MM.1S (cell line): Measurements from ENCODE around the gene EXOC4.

Experiments
- DNase-seq: peaks from one replicate; pipeline ENCODE4 v3.0.0-alpha.2; 2015
- H2AFZ ChIP-seq: fragments of 300-600 bp; sonication (generic); 2 replicates; pipeline ENCODE4 v1.6.0; 2016; ENCODE audit warnings: antibody characterized with exemption, low read length
- H3F3A ChIP-seq: fragments of 300-600 bp; sonication (generic); 2 replicates; pipeline ENCODE4 v1.6.1; 2016; ENCODE audit warnings: mild to moderate bottlenecking, antibody characterized with exemption, low read length, moderate library complexity, mixed read lengths; ENCODE audit not compliant: insufficient read depth
- H3K27ac ChIP-seq: fragments of 300-600 bp; sonication (generic); 2 replicates; pipeline ENCODE4 v1.5.1; 2016; ENCODE audit warnings: mild to moderate bottlenecking, low read length
- H3K27me3 ChIP-seq: fragments of 300-600 bp; sonication (generic); replicated peaks from 2 replicates; pipeline ENCODE4 v1.6.0; 2016; ENCODE audit warnings: low read length; ENCODE audit not compliant: insufficient read depth
- H3K36me3 ChIP-seq: fragments of 300-600 bp; sonication (generic); replicated peaks from 2 replicates; pipeline ENCODE4 v1.6.1; 2016; ENCODE audit warnings: mild to moderate bottlenecking, low read length, mixed read lengths; ENCODE audit not compliant: insufficient read depth
- H3K4me1 ChIP-seq: fragments of 300-600 bp; sonication (generic); 2 replicates; pipeline ENCODE4 v1.6.1; 2016; ENCODE audit warnings: low read length, mixed read lengths
- H3K4me2 ChIP-seq: fragments of 300-600 bp; sonication (generic); 2 replicates; pipeline ENCODE4 v1.6.0; 2016; ENCODE audit warnings: low read depth, low read length
- H3K4me3 ChIP-seq: fragments of 300-600 bp; sonication (generic); 2 replicates; pipeline ENCODE4 v1.5.1; 2016; ENCODE audit warnings: low read length, mixed read lengths
- H3K79me2 ChIP-seq: fragments of 300-600 bp; sonication (generic); 2 replicates; pipeline ENCODE4 v1.6.1; 2016; ENCODE audit warnings: mixed run types, low read length, mixed read lengths
- H3K9ac ChIP-seq: fragments of 300-600 bp; sonication (generic); 2 replicates; pipeline ENCODE4 v1.6.1; 2016; ENCODE audit warnings: low read length, mixed read lengths
- H3K9me2 ChIP-seq: fragments of 300-600 bp; sonication (generic); replicated peaks from 2 replicates; pipeline ENCODE4 v1.6.1; 2016; ENCODE audit warnings: mild to moderate bottlenecking, low read length, mixed read lengths; ENCODE audit not compliant: insufficient read depth
- H3K9me3 ChIP-seq: fragments of 300-600 bp; sonication (generic); replicated peaks from 2 replicates; pipeline ENCODE4 v1.6.1; 2016; ENCODE audit warnings: mild to moderate bottlenecking, low read length, mixed read lengths; ENCODE audit not compliant: insufficient read depth
- H4K20me1 ChIP-seq: fragments of 300-600 bp; sonication (generic); 2 replicates; pipeline ENCODE4 v1.6.1; 2016; ENCODE audit warnings: mild to moderate bottlenecking, low read length, moderate library complexity, mixed read lengths; ENCODE audit not compliant: insufficient read depth
- CTCF ChIP-seq: fragments of 300-600 bp; sonication (generic); IDR thresholded peaks from 2 replicates; pipeline ENCODE4 v1.5.1; 2016; ENCODE audit warnings: antibody characterized with exemption, low read length, mixed read lengths
- EZH2 ChIP-seq: fragments of 300-600 bp; sonication (generic); optimal IDR thresholded peaks from 2 replicates; pipeline ENCODE3; 2017; ENCODE audit warnings: low read depth, mild to moderate bottlenecking, antibody characterized with exemption, low read length, mixed read lengths
- EZH2phosphoT487 ChIP-seq: fragments of 300-600 bp; sonication (generic); IDR thresholded peaks from 2 replicates; pipeline ENCODE4 v1.6.1; 2018; ENCODE audit warnings: antibody characterized with exemption, low read length

Gene EXOC4

GRCh38 chr7:133300088-133300487 lies 47.2 kb downstream of the EXOC4 start:
- Histone ChIP-seq H3K9me3 (no peaks in the 10 kb centered on the region), H3K36me3 (no peaks in the 10 kb centered on the region), H3K27ac (no peak overlapping the region), H3K4me1 (no peaks in the 10 kb centered on the region), H3K79me2 (peaks cover 17% of the 10 kb centered on the region; the same call in 1 of the 2 replicates), H4K20me1 (no peaks in the 10 kb centered on the region), H3K9me2 (no peaks in the 10 kb centered on the region), H3K27me3 (no peaks in the 10 kb centered on the region), H3K4me2 (no peak overlapping the region), H3F3A (no peaks in the 10 kb centered on the region), H3K4me3 (no peak overlapping the region), H3K9ac (no peak overlapping the region), H2AFZ (no peak overlapping the region)
- no peak for TF ChIP-seq EZH2
- TF ChIP-seq CTCF: no peak
- no peak for TF ChIP-seq EZH2phosphoT487
- no peak for DNase-seq

GRCh38 chr7:133300811-133301210 lies 47.9 kb downstream of the EXOC4 start:
- H3K27ac ChIP-seq: no peak overlapping the region
- no peak overlapping the region for H3K4me2 ChIP-seq
- H3K79me2 ChIP-seq: peaks cover 11% of the 10 kb centered on the region; the same call in 1 of the 2 replicates
- no peak overlapping the region for H3K9ac ChIP-seq
- H3K27me3 ChIP-seq: no peaks in the 10 kb centered on the region
- H3K36me3 ChIP-seq: no peaks in the 10 kb centered on the region
- H3F3A ChIP-seq: no peaks in the 10 kb centered on the region
- no peak for DNase-seq
- H3K9me2 ChIP-seq: no peaks in the 10 kb centered on the region
- H3K9me3 ChIP-seq: no peaks in the 10 kb centered on the region
- no peak for TF ChIP-seq EZH2phosphoT487
- no peak for TF ChIP-seq EZH2
- TF ChIP-seq CTCF: no peak
- no peaks in the 10 kb centered on the region for H4K20me1 ChIP-seq
- no peak overlapping the region for H2AFZ ChIP-seq
- no peak overlapping the region for H3K4me3 ChIP-seq
- no peaks in the 10 kb centered on the region for H3K4me1 ChIP-seq

GRCh38 chr7:133301444-133301843 lies 48.6 kb downstream of the EXOC4 start:
- Histone ChIP-seq H3K79me2 (peaks cover 8% of the 10 kb centered on the region; the same call in 1 of the 2 replicates), H3F3A (no peaks in the 10 kb centered on the region), H3K9me3 (no peaks in the 10 kb centered on the region), H3K9me2 (no peaks in the 10 kb centered on the region), H3K36me3 (no peaks in the 10 kb centered on the region), H2AFZ (no peak overlapping the region), H3K9ac (no peak overlapping the region), H3K4me3 (no peak overlapping the region), H3K27ac (no peak overlapping the region), H3K4me2 (no peak overlapping the region), H3K4me1 (no peaks in the 10 kb centered on the region), H4K20me1 (no peaks in the 10 kb centered on the region), H3K27me3 (no peaks in the 10 kb centered on the region)
- no peak for TF ChIP-seq EZH2phosphoT487
- no peak for TF ChIP-seq CTCF
- TF ChIP-seq EZH2: no peak
- DNase-seq: no peak
